Measurements from ENCODE around the gene CENPL. TPM values are rescaled to one million over a fixed set of nuclear protein-coding genes. Genes with fewer than 3 reads are reported as not detected.
A peak's percentile ranks its signal among the peaks of the same experiment; 100 is the strongest.
"Not testable (repeated sequence)": the region's sequence is repeated elsewhere in the genome, so short reads cannot be mapped to it uniquely, and the experiment has no call there.

The CENPL gene
- 43.8 and 45.7 TPM in 2 replicates for total RNA-seq (2014; rRNA removed; shearing (Covaris generic))
- 27.7 and 35.5 TPM in 2 replicates for polyA plus RNA-seq (2014; cell fraction: nucleus; rRNA removed)

DNA sequence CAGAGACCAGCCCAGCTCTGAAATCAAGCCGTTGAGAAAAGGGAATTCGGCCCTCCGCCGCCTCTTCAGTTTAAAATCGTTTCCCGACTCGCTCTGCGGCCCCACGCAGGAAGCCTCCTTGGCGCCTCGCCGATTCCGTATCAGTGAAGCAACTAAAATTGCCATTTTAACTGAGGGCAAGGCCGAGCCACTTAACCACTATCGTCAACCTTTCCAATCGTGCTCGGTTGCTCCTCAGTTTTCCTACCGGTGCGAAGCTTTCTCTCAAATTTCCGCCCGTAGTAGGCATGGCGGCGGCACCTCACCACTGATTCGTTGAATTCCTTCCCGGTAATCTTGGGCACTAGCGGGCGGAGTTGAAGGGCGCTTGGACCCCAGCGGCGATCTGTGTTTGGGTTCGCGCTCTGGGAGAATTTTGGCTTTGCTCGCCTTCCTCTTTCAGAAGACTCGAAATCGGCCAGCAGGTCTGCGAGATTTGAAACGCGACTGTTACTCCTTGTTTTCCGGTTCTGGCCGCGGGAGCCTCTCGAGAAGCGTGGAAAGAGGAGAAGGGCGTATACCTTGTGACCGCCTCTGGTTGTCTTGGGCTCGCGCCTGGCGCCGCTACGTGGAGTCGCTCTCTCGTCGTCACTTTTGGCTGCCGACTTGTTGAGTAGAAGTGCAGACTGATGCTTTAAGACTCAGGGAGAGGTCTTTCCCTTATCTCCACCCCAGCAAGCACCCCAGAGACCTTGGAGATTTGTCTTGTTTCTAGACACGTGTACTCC is at the start of gene CENPL, which contains the start of gene DARS2:
Gene CENPL (minus strand): TSS at position 569 of the 767 bp plus-strand sequence. CDS start 13,584 bp downstream, outside the sequence.
Gene DARS2 (plus strand): TSS at position 359 of the 767 bp plus-strand sequence. CDS start 557 bp downstream, outside the sequence.
- DNase-seq (ENCODE audit: extremely low read depth, low read depth) = peak; percentile 99

DNA sequence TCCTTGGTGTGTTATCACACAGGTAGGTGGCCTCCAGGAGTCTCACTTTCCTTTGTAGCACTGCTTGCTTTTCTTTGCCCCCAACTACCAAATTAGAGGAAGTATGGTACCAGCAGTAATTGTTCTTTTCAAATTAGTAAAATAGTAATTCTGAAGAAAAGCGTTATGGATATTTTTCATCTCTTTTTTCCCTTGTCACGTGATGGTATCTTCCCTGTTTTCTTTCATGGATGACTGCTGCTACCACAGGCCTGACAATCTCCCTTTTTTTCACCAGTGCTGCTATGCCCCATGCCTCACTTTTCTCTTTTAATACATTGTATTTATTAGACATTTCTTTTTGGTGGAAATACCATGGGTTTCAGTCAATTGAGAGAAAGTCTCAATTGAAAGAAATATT is 46.8 kb upstream of the CENPL start:
- no peak for DNase-seq (ENCODE audit: extremely low read depth, low read depth)

DNA sequence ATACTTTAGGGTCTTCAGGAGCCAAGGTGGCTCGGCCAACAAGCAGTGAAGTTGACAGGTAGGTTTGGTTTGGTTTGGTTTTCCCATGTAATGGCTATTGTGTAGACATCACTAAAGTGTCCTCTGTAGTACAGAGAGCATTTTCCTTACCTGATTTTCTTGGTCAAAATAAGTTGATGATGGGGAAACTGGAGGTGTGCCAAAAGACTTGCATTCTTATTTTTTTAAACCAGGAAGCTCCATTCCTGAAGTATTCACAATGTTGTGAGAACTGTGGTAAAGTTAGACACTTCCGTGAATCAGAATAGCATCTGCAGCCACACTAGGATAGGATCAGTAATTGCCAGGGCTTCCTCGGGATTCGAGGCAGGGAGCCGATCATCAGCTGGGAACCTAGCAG is 46.4 kb upstream of the CENPL start:
- no peak for DNase-seq (ENCODE audit: extremely low read depth, low read depth)

DNA sequence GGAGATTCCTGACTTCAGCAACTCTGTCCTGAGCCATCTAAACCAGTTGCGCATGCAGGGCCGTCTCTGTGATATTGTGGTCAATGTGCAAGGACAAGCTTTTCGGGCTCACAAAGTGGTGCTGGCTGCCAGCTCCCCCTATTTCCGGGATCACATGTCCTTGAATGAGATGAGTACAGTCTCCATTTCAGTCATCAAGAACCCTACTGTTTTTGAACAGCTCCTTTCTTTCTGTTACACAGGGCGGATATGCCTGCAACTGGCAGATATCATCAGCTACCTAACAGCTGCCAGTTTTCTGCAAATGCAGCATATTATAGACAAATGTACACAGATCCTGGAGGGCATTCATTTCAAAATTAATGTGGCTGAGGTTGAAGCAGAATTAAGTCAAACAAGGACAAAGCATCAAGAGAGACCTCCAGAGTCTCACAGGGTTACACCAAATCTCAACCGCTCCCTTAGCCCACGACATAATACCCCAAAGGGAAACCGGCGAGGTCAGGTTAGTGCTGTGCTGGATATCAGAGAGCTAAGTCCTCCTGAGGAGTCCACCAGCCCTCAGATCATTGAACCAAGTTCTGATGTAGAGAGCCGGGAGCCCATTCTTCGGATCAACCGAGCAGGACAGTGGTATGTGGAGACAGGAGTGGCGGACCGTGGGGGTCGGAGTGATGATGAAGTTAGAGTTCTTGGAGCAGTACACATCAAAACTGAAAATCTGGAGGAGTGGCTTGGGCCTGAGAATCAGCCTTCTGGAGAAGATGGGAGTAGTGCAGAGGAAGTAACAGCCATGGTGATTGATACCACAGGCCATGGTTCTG is 45.8 kb upstream of the CENPL start:
- DNase-seq (ENCODE audit: extremely low read depth, low read depth) = no peak

- DNase-seq (ENCODE audit: extremely low read depth, low read depth) = no peak
Measured at GRCh38 chr1:173869021-173869359, 44.3 kb upstream of the CENPL start.

- peak; percentile 84 for DNase-seq (ENCODE audit: extremely low read depth, low read depth)
Measured at GRCh38 chr1:173868266-173869020, 43.8 kb upstream of the CENPL start, which contains the start of gene ZBTB37. ZBTB37 (plus strand) TSS chr1:173868380; CDS start chr1:173870226, 1,846 bp downstream.

GRCh38 chr1:173867753-173868265 is 43.1 kb upstream of the CENPL start, which contains the start of gene GAS5:
GAS5 (minus strand) TSS chr1:173867989.
- peak; percentile 100 for DNase-seq (ENCODE audit: extremely low read depth, low read depth)

DNA sequence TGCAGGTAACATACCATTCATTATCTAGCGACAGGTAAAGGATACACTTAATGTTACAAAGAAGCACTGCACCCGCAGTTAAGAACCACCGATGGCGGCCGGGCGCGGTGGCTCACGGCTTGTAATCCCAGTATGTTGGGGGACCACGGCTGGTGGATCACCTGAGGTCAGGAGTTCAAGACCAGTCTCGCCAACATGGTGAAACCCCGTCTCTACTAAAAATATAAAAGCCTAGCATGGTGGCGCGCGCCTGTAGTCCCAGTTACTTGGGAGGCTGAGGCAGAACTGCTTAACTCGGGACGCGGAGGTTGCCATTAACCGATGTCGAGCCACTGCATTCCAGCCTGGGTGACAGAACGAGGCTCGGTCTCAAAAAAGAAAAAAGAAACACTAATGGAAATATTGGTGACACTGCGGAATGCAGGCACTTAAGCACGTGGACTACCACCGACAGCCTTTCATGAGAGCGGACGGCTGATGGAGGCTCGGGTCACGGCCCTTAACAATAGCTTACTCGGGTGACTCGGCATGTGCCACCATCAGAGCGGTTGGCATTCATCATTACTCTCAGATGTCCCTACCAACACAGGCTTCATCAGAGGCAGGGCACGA is 42.6 kb upstream of the CENPL start:
- no peak for DNase-seq (ENCODE audit: extremely low read depth, low read depth)

DNA sequence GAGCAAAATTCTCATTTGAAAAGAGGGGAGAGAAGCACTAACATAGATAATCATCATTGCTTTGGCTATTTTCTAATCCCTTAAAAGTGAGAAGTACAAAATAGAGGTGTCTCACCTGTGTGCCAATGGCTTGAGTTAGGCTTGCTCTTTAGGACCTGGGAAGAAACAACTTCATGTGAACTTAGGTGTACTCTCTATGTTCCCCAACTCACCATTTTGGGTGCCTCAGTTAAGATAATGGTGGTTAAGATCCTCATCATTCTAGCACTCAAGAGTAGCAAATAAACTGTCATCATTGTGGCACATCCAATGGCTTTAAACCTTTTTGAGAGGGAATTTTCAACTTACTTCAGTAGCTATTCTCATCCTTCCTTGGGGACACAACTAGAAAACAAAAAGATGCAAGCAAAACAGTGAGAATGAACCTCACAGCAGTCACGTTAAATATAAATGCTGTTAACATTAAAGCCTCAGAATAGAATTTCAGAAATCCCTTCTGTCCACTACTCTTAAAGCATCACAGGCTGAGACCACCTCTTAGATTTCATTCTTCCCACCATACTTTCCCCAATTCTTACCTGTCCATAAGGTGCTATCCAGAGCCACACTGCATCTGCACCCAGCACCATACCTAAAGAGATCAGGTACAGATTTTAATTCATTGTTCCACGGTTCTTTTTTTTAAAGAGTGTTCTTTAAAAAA is 41.9 kb upstream of the CENPL start:
- no peak for DNase-seq (ENCODE audit: extremely low read depth, low read depth)

DNA sequence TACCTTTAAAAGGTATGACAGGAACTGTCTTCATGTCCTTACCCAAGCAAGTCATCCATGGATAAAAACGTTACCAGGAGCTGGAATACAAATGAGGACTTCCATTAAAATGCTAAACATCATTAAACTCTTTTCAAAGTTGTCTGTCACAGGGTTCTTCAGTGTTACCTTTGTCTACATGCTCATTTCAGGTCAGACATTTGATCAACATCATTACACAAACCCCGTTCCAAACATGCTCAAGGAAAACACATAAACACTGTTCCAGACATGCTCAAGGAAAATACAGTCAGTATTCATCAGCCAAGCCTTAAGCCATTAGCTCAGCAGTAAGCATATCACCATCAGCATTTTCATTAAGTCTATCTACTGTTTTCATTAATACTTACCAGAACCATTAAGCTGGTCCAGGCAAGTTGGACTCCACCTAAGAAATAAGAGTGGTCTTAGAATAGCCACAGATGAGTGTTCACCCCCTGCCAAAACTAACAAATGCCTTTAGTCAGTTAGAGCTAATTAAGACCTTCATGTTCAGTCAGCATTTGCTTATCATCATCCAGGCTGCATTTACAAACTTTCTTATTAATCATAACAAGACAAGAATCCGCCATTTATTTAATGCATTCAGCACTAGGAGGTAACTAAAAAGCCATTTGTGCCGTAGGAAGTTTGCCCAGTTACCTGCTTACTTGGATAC is 40.9 kb upstream of the CENPL start:
- DNase-seq (ENCODE audit: extremely low read depth, low read depth) = no peak

DNA sequence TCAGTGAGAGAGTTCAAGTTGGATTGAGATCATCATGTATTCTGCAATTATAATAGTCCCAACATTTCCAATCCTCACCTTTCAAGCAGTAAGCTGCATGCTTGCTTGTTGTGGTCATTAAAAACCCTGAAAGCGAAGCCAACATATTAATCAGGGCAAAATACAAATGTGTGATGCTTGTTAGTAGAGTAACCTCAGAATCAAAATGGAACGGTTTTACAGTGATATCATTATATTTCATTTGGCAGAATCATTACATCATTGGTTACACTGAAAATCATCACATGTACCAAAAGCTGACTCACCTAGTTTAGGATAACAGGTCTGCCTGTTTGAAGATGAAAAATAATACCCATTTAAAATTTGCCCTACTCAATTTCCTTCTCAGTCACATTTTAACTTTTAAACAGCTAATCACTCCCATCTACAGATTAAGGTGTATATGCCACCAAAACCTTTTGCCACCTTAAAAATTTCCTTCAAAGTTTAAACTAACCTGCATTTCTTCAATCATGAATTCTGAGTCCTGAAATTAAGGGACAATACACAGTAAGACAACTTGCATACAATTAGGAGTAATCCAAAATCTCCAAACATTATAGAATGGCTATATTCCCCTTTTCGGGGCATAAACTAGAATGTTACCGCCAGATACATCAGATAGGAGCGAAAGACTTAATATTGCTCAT is 39.6 kb upstream of the CENPL start:
- DNase-seq (ENCODE audit: extremely low read depth, low read depth) = no peak

GRCh38 chr1:173863224-173864161 is 38.8 kb upstream of the CENPL start:
- DNase-seq (ENCODE audit: extremely low read depth, low read depth) = no peak

GRCh38 chr1:173862769-173863223 is 38.1 kb upstream of the CENPL start:
- DNase-seq (ENCODE audit: extremely low read depth, low read depth) = no peak

DNA sequence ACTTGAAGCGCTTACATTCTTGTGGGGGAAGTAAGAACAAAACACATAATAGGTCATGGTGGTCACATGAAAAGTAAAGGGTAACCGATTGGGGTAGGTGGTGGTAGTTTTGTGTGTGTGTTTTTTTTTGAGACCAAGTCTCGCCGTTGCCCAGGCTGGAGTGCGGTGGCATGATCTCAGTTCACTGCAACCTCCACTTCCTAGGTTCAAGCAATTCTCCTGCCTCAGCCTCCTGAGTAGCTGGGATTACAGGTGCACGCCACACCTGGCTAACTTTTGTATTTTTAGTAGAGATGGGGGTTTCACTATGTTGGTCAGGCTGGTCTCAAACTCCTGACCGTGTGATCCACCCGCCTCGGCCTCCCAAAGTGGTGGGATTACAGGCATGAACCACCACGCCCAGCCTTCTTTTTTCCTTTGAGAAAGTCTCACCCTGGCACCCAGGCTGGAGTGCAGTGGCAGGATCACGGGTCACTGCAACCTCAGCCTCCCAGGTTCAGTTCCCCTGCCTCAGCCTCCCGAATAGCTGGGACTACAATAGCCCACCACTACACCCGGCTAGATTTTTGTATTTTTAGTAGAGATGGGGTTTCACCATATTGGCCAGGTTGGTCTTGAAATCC is 37.6 kb upstream of the CENPL start:
- DNase-seq (ENCODE audit: extremely low read depth, low read depth) = not testable (repeated sequence)

- DNase-seq (ENCODE audit: extremely low read depth, low read depth) = no peak
Measured at GRCh38 chr1:173861731-173862145, 37.1 kb upstream of the CENPL start.

DNA sequence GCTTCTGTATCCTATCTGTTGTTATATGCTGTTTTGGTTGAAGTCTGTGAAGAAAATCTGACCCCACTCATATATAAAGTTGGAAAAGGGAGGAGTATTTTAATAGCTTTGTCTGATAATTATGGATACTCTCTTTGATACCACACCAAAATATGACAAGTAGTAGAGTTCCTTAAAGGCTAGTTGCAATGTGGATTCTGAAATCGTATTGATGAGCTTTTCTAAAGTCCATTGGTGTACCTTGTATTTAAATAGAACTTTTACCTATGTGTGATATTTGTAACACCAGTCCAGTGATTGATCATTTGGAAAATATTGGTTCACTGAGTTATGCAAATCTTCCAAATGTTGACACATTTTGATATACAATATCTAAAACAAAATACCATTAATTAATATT is 35.4 kb upstream of the CENPL start:
- no peak for DNase-seq (ENCODE audit: extremely low read depth, low read depth)

GRCh38 chr1:173859547-173859946 is 34.9 kb upstream of the CENPL start:
- not testable (repeated sequence) for DNase-seq (ENCODE audit: extremely low read depth, low read depth)
